Stimulated activated CD4-positive, alpha-beta T cell treated with anti-CD3 and anti-CD28 coated beads, Interleukin-12 subunit alpha, Interleukin-12 subunit beta, amount 100 ng/mL, for 48 hours (primary cell): ENCODE results near the gene AK2.
"Not testable (repeated sequence)": the region's sequence is repeated elsewhere in the genome, so short reads cannot be mapped to it uniquely, and the experiment has no call there.

ENCODE experiments used
- DNase-seq, 3 donors: peaks; one replicate each; pipeline ENCODE4 v3.0.0-alpha.2; 2020; ENCODE audit warnings: low read depth in 2 of 3, low spot score in 1 of 3

Gene AK2

GRCh38 chr1:33001282-33001681, 35.4 kb downstream of the AK2 start:
- DNase-seq: no peak

DNA sequence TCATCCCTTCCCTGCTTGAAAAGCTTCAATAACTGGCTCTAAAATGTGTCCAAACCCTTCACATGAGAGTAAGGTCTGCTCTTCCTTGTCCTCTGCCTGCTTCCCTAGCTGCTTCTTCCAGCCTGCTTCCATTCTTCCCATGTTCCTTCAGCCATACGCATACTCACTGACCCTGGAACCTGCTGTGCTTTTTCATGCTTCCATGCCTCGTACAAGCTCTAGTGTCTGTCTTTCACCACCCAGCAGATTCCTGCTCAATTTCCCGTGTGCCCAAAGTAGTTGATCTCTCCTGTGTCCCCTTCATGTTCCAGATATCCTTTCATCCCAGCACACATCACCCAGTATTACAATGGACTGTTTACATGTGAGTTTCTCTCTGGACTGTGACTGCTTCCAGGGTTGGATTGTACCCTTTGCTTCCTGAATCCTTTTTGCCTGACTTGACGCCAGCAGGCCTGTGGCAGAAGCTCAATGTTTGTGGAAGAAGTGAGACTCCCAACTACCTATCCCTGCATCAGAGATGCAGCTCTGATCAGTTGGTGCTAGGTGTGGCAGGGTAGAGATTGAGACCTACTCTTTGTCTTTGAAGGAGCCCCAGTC, 36.2 kb downstream of the AK2 start:
- no peak for DNase-seq

DNA sequence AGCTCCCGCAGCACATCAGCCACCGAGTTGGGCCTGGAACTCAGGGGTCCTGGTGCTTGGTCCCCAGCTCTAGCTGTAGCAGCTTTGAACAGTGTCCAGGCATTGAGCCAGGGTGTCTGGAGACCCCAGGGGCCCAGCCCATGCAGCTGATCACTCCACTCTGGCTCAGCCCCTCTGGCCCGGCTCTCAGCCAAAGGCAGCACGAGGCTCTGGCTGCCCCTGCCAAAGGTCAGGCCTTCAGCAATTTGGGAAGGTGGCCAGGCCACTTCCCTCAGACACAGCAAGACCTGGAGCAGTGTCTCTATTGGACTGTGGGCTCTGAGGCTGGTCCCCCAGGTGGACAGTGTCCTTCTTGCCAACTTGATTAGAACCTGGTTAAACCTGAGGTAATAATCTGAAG, 37.7 kb downstream of the AK2 start:
- DNase-seq: no peak

DNA sequence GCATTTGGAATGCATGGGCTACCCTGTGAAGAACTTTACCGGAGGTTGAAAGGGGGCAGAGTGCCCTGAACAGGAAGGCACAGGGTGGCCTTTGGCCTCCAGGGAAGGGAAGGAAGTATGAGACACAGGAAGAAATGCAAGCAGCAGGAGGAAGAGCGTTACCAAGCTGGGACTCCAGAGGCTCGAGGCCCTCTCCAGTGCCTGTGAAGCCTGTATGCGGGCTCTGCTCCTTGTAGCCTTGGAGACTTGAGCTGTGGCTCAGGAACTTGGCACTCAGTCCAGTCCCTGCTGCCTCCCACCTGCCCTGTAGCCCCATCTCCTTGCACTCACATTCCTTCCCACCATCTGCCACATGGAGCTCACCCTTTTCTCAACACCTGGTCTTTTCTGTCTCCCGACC, 38.6 kb downstream of the AK2 start:
- no peak for DNase-seq

GRCh38 chr1:32997381-32997891, 39.2 kb downstream of the AK2 start:
- no peak for DNase-seq

DNA sequence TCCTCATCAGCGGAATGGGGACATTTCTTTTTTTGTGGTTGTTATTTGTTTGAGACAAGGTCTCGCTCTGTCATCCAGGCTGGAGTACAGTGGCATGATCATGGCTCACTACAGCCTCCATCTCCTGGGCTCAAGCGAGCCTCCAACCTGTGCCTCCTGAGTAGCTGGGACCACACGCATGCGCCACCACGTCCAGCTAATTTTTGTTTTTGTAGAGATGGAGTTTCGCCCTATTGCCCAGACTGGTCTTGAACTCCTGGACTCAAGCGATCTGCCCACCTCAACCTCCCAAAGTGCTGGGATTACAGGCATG, 43.4 kb downstream of the AK2 start:
- DNase-seq: not testable (repeated sequence)

DNA sequence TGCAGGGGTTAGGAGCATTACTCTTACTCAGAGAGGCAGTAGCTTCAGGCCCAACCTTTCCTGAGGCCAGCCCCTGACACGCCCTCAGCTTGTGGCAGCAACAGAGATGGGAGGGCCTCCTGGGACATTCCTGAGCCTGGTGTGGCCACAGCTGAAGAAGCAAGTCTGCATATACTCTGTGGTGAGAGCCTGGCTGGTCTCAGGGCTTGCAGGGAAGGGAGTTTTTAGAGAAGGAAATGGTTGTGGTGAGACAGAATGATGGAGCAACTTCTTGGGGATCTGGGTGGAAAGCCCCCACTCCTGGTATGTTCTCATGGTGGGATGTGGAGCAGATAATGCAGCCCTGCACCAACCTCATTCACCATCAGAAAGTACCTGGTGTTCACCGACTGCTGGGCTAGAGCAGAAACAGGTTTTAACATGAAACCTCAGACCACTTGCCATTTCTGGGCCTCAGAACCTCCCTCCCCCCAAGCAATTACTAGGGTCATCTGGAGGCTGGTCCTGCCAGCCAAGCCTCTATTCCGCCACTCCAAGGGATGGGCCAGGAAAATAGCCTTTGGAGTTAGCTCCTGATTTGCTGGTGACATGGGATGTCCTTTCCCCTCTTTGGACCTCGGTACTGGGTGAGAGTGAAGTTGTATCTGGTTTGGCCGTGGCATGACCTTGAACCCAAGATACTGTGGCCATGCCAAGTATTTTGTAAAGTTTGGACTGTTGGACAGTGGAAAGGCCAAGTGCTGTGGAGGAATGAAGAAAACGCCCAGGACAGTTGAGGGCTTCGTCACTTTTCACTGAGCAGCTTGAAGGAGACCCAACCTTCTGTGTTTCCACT, 44.0 kb downstream of the AK2 start:
- peak; percentile 52 to 73 (median 70) for DNase-seq

DNA sequence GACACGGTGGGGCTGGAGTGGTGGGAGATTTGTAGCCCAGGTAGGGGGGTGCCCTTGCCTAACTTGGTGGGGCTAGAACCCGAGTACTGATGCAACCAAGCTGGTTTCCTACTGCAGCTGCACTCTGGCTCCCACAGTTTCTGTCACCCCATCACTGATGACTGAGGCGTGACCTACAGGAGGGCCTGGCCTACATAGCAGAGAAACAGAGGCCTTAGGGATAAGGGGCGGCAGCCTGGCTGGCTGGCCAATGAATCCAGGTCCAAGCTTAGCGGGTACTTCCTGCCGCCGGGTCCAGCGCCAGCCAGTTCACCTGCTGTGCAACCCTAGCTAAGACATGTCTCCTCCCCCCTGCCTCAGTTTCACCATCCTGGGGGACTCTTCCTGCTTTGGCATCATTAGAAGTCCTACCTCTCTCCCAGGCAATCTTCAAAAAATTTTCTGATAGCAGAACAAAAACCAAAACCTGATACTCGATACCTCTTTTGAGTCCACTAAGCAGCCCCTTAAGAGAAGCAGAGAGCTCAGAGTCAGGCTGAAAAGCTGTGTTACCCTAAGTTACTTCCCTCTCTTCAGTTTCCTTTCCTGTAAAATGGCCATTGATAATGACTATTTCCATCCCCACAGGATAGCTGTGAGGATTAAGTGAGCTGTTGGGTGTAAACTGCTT, 44.7 kb downstream of the AK2 start:
- no peak for DNase-seq

GRCh38 chr1:32991386-32991785, 45.3 kb downstream of the AK2 start:
- DNase-seq: no peak

DNA sequence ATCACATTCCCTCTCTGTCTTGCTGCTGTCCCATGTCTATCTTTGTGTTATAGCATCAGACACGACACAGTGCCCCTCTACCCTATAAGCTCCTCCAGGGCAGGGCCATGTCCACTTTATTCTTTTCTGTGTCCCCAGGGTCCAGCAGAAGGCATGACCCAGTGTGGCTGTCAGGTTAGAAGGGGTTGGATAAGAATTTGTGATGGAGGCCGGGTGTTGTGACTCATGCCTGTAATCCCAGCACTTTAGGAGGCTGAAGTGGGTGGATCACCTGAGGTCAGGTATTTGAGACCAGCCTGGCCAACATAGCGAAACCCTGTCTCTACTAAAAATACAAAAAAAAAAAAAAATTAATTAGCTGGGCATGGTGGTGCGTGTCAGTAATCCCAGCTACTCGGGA, 45.8 kb downstream of the AK2 start:
- DNase-seq: no peak

- DNase-seq: peak; percentile 33 to 62 (median 56)
These were observed 47.3 kb downstream of the AK2 start for GRCh38 chr1:32989160-32990050.

- no peak for DNase-seq
These were observed 48.0 kb downstream of the AK2 start for GRCh38 chr1:32988665-32989064.

- no peak for DNase-seq
These were observed 51.5 kb downstream of the AK2 start for GRCh38 chr1:32985226-32985625.

DNA sequence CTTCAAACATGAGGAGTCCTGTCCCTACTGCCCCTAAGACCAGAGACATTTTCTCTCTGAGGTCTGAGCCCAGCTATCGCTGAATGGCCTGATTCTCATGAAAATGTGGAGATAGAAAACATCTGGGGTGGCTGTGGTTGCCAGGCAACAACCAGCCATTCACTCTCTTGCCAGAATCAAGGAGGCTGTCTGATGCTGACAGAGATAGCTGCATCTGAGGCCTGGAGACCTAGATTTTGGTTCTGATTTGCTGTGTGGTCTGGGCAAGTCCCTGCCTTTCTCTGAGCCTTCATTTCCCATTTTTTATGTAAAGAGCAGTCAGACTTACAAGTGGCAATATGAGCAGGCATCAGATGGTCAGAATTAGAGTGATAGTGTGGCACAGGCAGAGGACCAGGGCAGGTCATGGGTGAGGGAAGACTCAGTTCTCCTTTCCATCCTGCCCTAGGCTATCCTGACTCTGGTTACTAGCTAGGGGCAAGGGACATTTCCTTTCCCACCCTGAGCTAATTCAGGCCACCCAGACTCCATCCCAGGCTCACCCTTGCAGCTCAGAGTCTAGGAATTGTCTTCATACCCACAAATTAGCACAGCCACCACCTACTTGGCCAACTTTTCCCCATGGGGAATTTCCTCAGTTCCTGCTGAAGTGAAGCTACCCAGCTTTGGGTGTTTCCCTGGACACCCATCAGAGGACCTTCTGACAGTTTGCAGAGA, 52.1 kb downstream of the AK2 start:
- DNase-seq: no peak

DNA sequence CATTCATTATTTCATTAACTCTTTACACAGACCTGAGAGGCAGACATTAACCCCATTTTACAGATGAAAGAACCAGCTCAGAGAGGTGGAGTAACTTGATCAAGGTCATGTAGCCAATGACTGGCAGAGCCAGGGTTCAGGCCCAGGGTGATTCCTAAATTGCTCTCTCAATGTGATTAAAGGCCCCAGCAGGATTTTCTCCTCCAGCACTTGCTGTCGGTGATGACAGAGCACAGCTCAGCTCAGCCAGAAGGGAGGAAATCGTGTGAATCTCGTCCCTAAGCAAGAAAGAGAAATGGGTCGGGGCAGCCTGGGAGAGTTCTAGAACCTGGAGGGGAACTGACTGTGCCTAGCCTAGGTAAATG, 52.6 kb downstream of the AK2 start:
- DNase-seq: no peak

DNA sequence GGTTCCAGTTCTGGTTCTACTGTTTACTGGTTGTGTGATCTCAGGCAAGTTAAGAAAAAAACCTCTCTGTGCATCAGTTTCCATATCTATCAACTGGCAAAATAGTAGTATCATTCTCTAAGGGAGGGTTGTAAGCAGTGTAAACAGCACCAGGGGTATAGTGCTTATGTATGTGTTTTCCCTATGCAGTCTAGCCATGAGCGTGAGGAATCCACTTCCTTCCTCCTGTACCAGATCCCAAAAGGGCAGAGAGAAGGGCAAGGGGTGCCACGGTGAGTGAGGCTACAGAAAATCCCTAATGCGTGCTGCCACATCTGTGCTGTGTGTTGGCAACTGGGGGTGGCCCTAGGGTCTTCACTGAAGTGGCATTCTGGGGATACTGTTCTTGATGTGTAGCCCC, 53.7 kb downstream of the AK2 start:
- DNase-seq: no peak

GRCh38 chr1:32981003-32981901, 55.4 kb downstream of the AK2 start:
- peak; percentile 58 to 62 (median 58) for DNase-seq

- no peak for DNase-seq
These were observed 56.6 kb downstream of the AK2 start for GRCh38 chr1:32980080-32980479.

DNA sequence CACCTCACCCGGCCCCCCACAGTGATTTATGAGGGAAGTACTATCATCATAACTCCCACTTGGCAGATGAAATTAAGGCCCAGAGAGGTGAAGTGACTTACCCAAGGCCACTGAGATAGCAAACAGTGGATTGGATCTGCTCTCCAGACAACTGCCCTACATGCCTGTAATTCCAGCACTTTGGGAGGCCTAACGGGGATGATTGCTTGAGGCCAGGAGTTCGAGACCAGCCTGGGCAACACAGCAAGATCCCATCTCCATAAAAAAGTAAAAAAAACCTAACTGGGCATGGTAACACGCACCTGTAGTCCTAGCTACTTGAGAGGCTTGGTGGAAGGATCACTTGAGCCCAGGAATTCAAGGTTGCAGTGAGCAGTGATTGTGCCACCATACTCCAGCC, 57.8 kb downstream of the AK2 start:
- no peak for DNase-seq
